ENCODE results near the gene CLCN5.

DNA sequence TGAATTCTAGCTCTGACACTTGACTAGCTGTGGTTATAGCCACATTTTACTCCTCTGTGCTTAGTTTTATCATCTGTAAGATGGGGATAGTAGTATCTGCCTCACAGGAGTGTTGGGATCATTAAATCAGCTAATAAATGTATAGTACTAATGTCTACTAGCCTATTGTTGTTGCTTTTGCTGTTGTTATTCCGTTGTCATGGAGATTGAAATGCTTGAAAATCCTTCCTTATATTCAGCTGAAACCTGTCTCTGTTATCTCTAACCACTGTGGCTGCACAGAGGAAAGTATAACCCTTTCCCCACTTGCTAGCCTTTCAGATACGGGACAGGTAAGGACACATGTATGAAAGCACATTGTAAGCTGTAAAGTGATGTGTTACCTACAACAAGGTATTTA lies 33.9 kb downstream of the CLCN5 start:
- TF ChIP-seq, protein P1, sequence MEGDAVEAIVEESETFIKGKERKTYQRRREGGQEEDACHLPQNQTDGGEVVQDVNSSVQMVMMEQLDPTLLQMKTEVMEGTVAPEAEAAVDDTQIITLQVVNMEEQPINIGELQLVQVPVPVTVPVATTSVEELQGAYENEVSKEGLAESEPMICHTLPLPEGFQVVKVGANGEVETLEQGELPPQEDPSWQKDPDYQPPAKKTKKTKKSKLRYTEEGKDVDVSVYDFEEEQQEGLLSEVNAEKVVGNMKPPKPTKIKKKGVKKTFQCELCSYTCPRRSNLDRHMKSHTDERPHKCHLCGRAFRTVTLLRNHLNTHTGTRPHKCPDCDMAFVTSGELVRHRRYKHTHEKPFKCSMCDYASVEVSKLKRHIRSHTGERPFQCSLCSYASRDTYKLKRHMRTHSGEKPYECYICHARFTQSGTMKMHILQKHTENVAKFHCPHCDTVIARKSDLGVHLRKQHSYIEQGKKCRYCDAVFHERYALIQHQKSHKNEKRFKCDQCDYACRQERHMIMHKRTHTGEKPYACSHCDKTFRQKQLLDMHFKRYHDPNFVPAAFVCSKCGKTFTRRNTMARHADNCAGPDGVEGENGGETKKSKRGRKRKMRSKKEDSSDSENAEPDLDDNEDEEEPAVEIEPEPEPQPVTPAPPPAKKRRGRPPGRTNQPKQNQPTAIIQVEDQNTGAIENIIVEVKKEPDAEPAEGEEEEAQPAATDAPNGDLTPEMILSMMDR (IDR thresholded peaks at IDR 0.05) = no peak
- no peak for TF ChIP-seq POLR2AphosphoS5 (IDR thresholded peaks at IDR 0.05)

All from breast epithelium (tissue), 3 donors.